ENCODE measurements around the gene BRINP1. TPM values are rescaled to one million over a fixed set of nuclear protein-coding genes. Genes with fewer than 3 reads are reported as not detected.

BRINP1 gene
- total RNA-seq, 3 donors from 2014 or later (not counting 1 experiment from before 2014, with no cell fraction given): not detected

DNA sequence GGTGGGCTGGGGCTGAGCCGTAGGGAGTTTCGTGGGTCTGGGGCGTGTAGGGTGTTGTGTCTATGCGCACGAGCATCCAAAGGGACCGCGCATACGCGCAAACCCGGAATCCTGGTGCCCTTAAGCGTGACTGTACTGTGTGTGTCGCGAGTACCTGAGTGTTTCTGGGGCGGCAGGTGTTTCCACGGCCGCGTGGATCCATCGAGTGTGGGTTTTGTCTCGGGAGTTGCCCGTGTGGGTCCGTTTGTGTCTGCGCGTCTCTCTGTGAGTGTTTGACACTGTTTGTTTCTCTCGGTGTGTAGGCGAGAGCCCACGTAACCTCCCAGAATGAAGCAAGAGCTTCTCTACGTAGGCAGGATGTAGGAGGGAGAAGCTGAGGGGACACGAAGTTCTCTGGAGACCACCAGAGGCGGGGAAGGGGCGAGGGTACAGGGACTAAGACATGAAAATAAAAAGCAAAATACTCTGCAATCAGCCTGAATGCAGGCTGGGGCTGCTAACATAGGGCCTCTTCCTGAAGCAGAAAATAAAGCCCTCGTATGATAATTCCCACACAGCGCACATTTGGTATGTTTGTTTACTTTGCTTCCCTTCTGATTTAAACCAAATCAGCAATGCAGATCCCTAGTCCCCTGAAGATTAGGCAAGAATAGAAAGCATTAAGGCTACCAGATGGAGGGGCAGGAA is 588 bp upstream of the BRINP1 start:
- no peak overlapping the region for H3K27ac Mint-ChIP-seq
- no peak overlapping the region for H3K4me3 Mint-ChIP-seq

DNA sequence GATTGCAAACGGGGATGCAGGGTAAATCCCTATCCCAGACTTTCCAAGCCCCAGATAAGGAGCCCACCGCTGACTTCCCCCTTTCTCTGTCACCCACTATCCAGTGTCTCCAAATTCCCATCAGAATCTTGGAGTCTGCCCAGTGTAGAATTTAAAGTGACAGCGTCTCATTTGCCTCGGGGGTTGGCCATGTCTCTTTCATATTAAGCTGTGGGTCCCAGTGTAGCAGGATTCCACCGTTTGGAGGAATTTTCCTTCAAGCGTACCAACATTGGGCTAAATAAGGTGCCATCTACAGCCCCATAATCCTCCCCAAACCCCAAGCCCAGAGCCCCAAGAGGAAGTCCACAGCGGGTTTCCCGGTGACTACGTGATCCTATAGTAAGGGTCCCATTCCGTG is 1.1 kb downstream of the BRINP1 start:
- ATAC-seq: no peak
- H3K4me1 ChIP-seq (ENCODE audit: control insufficient read depth, insufficient read depth, low read length): no peaks in the 10 kb centered on the region
- 5% methylated on average over 10 of the region's 10 CpGs for WGBS (ENCODE audit: insufficient coverage)
- TF ChIP-seq, protein P1, sequence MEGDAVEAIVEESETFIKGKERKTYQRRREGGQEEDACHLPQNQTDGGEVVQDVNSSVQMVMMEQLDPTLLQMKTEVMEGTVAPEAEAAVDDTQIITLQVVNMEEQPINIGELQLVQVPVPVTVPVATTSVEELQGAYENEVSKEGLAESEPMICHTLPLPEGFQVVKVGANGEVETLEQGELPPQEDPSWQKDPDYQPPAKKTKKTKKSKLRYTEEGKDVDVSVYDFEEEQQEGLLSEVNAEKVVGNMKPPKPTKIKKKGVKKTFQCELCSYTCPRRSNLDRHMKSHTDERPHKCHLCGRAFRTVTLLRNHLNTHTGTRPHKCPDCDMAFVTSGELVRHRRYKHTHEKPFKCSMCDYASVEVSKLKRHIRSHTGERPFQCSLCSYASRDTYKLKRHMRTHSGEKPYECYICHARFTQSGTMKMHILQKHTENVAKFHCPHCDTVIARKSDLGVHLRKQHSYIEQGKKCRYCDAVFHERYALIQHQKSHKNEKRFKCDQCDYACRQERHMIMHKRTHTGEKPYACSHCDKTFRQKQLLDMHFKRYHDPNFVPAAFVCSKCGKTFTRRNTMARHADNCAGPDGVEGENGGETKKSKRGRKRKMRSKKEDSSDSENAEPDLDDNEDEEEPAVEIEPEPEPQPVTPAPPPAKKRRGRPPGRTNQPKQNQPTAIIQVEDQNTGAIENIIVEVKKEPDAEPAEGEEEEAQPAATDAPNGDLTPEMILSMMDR (IDR thresholded peaks at IDR 0.05): no peak
- peaks cover 27% of the 10 kb centered on the region for H3K27me3 ChIP-seq (ENCODE audit: control insufficient read depth, insufficient read depth, low read length)
- no peaks in the 10 kb centered on the region for H3K36me3 ChIP-seq (ENCODE audit: control insufficient read depth, insufficient read depth, low read length)
- H3K36me3 Mint-ChIP-seq: no peaks in the 10 kb centered on the region
- peaks cover 4% of the 10 kb centered on the region for H3K9me3 ChIP-seq (ENCODE audit: control insufficient read depth, insufficient read depth, low read length)
- peaks cover 6 to 8% of the 10 kb centered on the region in 2 donors for H3K9me3 Mint-ChIP-seq
- H3K27ac Mint-ChIP-seq: no peak overlapping the region
- H3K4me3 ChIP-seq (ENCODE audit: low read length): no peak overlapping the region
- H3K4me1 Mint-ChIP-seq: no peaks in the 10 kb centered on the region
- H3K27ac ChIP-seq (ENCODE audit: low read length): no peak overlapping the region
- no peak overlapping the region for H3K4me3 Mint-ChIP-seq
- intact Hi-C loops (cut with micrococcal nuclease): no loop called here
- no peak for DNase-seq
- H3K27me3 Mint-ChIP-seq (ENCODE audit: low read depth in 2 of 2): peaks cover 23 to 26% of the 10 kb centered on the region in 2 donors

More for the DNA sequence above, 588 bp upstream of the BRINP1 start:
- Mint-ChIP-seq H3K4me1 (no peaks in the 10 kb centered on the region), H3K9me3 (peaks cover 10 to 14% of the 10 kb centered on the region in 2 donors), H3K27me3 (ENCODE audit: low read depth in 2 of 2) (peaks cover 23 to 33% of the 10 kb centered on the region in 2 donors), H3K36me3 (no peaks in the 10 kb centered on the region)
- TF ChIP-seq, protein P1 (IDR thresholded peaks at IDR 0.05): no peak
- Histone ChIP-seq H3K27ac (ENCODE audit: low read length) (no peak overlapping the region), H3K4me3 (ENCODE audit: low read length) (no peak overlapping the region), H3K9me3 (ENCODE audit: control insufficient read depth, insufficient read depth, low read length) (peaks cover 4% of the 10 kb centered on the region), H3K27me3 (ENCODE audit: control insufficient read depth, insufficient read depth, low read length) (peaks cover 27% of the 10 kb centered on the region), H3K4me1 (ENCODE audit: control insufficient read depth, insufficient read depth, low read length) (no peaks in the 10 kb centered on the region), H3K36me3 (ENCODE audit: control insufficient read depth, insufficient read depth, low read length) (no peaks in the 10 kb centered on the region)
- no peak for ATAC-seq
- intact Hi-C loops (cut with micrococcal nuclease): no loop called here
- WGBS (ENCODE audit: insufficient coverage): 10% methylated on average over 32 of the region's 32 CpGs
- DNase-seq: no peak

DNA sequence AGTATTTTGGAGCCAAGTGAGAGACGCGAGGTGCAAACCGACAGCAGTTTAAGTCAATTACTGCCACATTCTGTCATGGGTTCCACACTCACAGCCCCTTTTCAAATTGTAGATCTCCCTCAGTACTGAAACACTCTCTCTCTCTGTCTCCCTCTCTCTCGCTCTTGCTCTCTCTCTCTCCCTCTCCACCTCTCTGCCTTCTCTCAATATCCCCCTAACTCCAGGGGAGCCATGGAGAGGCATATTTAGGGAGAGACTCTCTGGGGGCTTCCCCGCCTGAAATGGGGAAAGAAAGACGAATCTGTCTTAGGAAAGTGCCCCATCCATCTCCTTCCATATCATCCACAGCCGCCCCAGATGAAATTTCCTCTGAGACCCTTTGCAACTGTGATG is 1.6 kb downstream of the BRINP1 start:
- TF ChIP-seq, protein P1 (IDR thresholded peaks at IDR 0.05): no peak
- WGBS (ENCODE audit: insufficient coverage): 27% methylated on average over 7 of the region's 7 CpGs
- H3K9me3 ChIP-seq (ENCODE audit: control insufficient read depth, insufficient read depth, low read length): peaks cover 4% of the 10 kb centered on the region
- DNase-seq: no peak
- no peak overlapping the region for H3K27ac Mint-ChIP-seq
- no peak overlapping the region for H3K4me3 Mint-ChIP-seq
- peaks cover 6 to 8% of the 10 kb centered on the region in 2 donors for H3K9me3 Mint-ChIP-seq
- intact Hi-C loops (cut with micrococcal nuclease): no loop called here
- H3K36me3 ChIP-seq (ENCODE audit: control insufficient read depth, insufficient read depth, low read length): no peaks in the 10 kb centered on the region
- no peak overlapping the region for H3K27ac ChIP-seq (ENCODE audit: low read length)
- H3K27me3 ChIP-seq (ENCODE audit: control insufficient read depth, insufficient read depth, low read length): peaks cover 27% of the 10 kb centered on the region
- no peaks in the 10 kb centered on the region for H3K4me1 ChIP-seq (ENCODE audit: control insufficient read depth, insufficient read depth, low read length)
- no peak for ATAC-seq
- no peaks in the 10 kb centered on the region for H3K4me1 Mint-ChIP-seq
- H3K36me3 Mint-ChIP-seq: no peaks in the 10 kb centered on the region
- H3K27me3 Mint-ChIP-seq (ENCODE audit: low read depth in 2 of 2): peaks cover 23 to 26% of the 10 kb centered on the region in 2 donors
- H3K4me3 ChIP-seq (ENCODE audit: low read length): no peak overlapping the region

Data from natural killer cell (primary cell).